HEK293 (cell line): ENCODE measurements around the gene CXCL6.

Experiments used
- ZBTB49 ChIP-seq: fragments of 450-650 bp; formaldehyde crosslinking; IDR thresholded peaks from 2 replicates; pipeline ENCODE4 v1.5.1; 2016; ENCODE audit warnings: missing biosample characterization, missing genetic modification characterization, low read depth
- ZNF211 ChIP-seq: fragments of 450-650 bp; formaldehyde crosslinking; IDR thresholded peaks from 2 replicates; pipeline ENCODE4 v1.5.1; 2016; ENCODE audit warnings: low read depth, missing biosample characterization, missing genetic modification characterization
- ZNF266 ChIP-seq: fragments of 450-650 bp; formaldehyde crosslinking; IDR thresholded peaks from 2 replicates; pipeline ENCODE4 v1.5.1; 2016; ENCODE audit warnings: missing biosample characterization, missing genetic modification characterization, low read depth
- ZNF302 ChIP-seq: fragments of 450-650 bp; formaldehyde crosslinking; IDR thresholded peaks from 2 replicates; pipeline ENCODE4 v1.5.1; 2016; ENCODE audit warnings: missing biosample characterization, missing genetic modification characterization, low read depth
- ZNF530 ChIP-seq: fragments of 450-650 bp; formaldehyde crosslinking; IDR thresholded peaks from 2 replicates; pipeline ENCODE4 v1.5.1; 2016; ENCODE audit warnings: low read depth, missing biosample characterization, missing genetic modification characterization
- TF ChIP-seq, protein P1 (sequence below): fragments of 450-650 bp; formaldehyde crosslinking; IDR thresholded peaks from 2 replicates; pipeline ENCODE4 v1.5.1; 2016; ENCODE audit warnings: missing biosample characterization, missing genetic modification characterization
- TF ChIP-seq, protein P2 (sequence below): fragments of 450-650 bp; formaldehyde crosslinking; IDR thresholded peaks from 2 replicates; pipeline ENCODE4 v1.5.1; 2016; ENCODE audit warnings: missing biosample characterization, missing genetic modification characterization
- TF ChIP-seq, protein P3 (sequence below): sonication (generic); formaldehyde crosslinking; IDR thresholded peaks from 2 replicates; pipeline ENCODE4 v1.8.1; 2022; ENCODE audit warnings: mild to moderate bottlenecking, moderate library complexity, missing genetic modification reagents

- TF ChIP-seq ZNF302 (tag by site-specific recombination) (no peak), ZNF530 (tag by site-specific recombination) (no peak), ZBTB49 (tag by site-specific recombination) (no peak), ZNF211 (tag by site-specific recombination) (no peak), ZNF266 (tag by site-specific recombination) (no peak)
- TF ChIP-seq, protein P1, sequence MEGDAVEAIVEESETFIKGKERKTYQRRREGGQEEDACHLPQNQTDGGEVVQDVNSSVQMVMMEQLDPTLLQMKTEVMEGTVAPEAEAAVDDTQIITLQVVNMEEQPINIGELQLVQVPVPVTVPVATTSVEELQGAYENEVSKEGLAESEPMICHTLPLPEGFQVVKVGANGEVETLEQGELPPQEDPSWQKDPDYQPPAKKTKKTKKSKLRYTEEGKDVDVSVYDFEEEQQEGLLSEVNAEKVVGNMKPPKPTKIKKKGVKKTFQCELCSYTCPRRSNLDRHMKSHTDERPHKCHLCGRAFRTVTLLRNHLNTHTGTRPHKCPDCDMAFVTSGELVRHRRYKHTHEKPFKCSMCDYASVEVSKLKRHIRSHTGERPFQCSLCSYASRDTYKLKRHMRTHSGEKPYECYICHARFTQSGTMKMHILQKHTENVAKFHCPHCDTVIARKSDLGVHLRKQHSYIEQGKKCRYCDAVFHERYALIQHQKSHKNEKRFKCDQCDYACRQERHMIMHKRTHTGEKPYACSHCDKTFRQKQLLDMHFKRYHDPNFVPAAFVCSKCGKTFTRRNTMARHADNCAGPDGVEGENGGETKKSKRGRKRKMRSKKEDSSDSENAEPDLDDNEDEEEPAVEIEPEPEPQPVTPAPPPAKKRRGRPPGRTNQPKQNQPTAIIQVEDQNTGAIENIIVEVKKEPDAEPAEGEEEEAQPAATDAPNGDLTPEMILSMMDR (tag by site-specific recombination) = no peak
- TF ChIP-seq, protein P2, sequence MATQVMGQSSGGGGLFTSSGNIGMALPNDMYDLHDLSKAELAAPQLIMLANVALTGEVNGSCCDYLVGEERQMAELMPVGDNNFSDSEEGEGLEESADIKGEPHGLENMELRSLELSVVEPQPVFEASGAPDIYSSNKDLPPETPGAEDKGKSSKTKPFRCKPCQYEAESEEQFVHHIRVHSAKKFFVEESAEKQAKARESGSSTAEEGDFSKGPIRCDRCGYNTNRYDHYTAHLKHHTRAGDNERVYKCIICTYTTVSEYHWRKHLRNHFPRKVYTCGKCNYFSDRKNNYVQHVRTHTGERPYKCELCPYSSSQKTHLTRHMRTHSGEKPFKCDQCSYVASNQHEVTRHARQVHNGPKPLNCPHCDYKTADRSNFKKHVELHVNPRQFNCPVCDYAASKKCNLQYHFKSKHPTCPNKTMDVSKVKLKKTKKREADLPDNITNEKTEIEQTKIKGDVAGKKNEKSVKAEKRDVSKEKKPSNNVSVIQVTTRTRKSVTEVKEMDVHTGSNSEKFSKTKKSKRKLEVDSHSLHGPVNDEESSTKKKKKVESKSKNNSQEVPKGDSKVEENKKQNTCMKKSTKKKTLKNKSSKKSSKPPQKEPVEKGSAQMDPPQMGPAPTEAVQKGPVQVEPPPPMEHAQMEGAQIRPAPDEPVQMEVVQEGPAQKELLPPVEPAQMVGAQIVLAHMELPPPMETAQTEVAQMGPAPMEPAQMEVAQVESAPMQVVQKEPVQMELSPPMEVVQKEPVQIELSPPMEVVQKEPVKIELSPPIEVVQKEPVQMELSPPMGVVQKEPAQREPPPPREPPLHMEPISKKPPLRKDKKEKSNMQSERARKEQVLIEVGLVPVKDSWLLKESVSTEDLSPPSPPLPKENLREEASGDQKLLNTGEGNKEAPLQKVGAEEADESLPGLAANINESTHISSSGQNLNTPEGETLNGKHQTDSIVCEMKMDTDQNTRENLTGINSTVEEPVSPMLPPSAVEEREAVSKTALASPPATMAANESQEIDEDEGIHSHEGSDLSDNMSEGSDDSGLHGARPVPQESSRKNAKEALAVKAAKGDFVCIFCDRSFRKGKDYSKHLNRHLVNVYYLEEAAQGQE = no peak
- TF ChIP-seq, protein P3, sequence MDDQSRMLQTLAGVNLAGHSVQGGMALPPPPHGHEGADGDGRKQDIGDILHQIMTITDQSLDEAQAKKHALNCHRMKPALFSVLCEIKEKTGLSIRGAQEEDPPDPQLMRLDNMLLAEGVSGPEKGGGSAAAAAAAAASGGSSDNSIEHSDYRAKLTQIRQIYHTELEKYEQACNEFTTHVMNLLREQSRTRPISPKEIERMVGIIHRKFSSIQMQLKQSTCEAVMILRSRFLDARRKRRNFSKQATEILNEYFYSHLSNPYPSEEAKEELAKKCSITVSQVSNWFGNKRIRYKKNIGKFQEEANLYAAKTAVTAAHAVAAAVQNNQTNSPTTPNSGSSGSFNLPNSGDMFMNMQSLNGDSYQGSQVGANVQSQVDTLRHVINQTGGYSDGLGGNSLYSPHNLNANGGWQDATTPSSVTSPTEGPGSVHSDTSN = no peak
These were observed 34.3 kb downstream of the CXCL6 start for GRCh38 chr4:73870768-73871167.
